GM23338 (cell line): ENCODE measurements around the gene OR10G7.

Source experiments
- CREB1 ChIP-seq: fragments of 250-450 bp; sonication (Bioruptor Pico); IDR thresholded peaks from 2 replicates; pipeline ENCODE4 v1.5.0; 2020; ENCODE audit warnings: low read depth, mild to moderate bottlenecking, moderate library complexity
- EZH2 ChIP-seq: fragments of 200-600 bp; sonication (generic); IDR thresholded peaks from one replicate; pipeline ENCODE4 v1.8.0; 2017; ENCODE audit warnings: antibody characterized with exemption, mild to moderate bottlenecking, low read depth; ENCODE audit not compliant: unreplicated experiment
- EZH2phosphoT487 ChIP-seq: fragments of 200-600 bp; sonication (generic); IDR thresholded peaks from one replicate; pipeline ENCODE4 v1.8.1; 2018; ENCODE audit warnings: antibody characterized with exemption; ENCODE audit not compliant: unreplicated experiment
- POLR2AphosphoS5 ChIP-seq: IDR thresholded peaks from 2 replicates; pipeline ENCODE4 v1.6.1; 2016; ENCODE audit warnings: antibody characterized with exemption, low read depth
- STAT1 ChIP-seq: IDR thresholded peaks from one replicate; pipeline ENCODE4 v1.6.1; 2016; ENCODE audit warnings: antibody characterized with exemption; ENCODE audit not compliant: unreplicated experiment
- TF ChIP-seq, protein P1 (sequence below): IDR thresholded peaks from one replicate; pipeline ENCODE4 v1.6.1; 2018; ENCODE audit warnings: antibody characterized with exemption; ENCODE audit not compliant: unreplicated experiment
- TF ChIP-seq, protein P2 (sequence below), 2 experiments: fragments of 200-600 bp in 1 of 2; sonication (generic) in 1 of 2; conservative IDR thresholded peaks; 2 replicates each; pipeline versions ENCODE4 v1.5.1 to v1.6.1; 2016 to 2017; ENCODE audit warnings: antibody characterized with exemption in 2 of 2, low read depth in 2 of 2, mild to moderate bottlenecking in 2 of 2, moderate library complexity in 1 of 2
- TF ChIP-seq, protein P3 (sequence below): IDR thresholded peaks from 2 replicates; pipeline ENCODE4 v1.6.1; 2016; ENCODE audit warnings: antibody characterized with exemption

DNA sequence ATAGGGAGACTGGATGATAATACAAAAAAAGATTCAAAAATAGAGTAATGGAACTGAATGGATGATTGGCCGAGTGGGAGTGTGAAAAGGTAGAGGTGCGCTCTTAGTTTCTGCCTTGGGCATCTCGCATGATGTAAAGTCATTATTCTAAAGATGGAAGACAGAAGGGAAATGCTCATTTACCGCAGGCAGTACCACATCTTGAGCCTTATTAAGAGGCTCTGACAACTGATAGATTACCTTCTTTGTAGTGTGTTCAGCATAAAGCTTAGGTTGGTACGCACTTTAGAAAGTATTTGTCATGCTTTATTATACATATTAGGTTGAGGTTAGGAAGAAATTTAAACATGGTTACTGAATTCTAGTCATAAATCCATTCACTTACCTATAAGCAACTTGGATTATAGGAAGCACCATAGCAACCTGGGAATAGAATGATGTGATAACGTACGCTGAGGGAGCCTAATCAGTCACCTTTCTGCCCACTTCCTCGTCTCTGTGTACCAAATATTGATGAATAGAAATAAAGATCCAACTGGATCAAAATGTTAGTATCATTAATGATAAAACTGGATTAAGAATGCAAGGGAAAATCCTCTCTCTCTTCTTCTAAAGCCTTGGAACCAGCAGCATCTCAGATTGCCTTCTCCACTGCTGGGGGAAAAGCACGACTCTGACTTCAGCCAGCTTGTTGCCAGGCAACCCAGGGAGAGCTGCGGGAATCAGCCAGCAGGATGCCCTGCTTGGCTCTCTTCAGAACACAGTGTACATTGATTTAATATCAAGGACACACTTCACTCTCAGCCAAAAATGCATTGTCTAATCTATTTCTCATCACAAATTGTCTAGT is 45.1 kb upstream of the OR10G7 start:
- TF ChIP-seq, protein P1, sequence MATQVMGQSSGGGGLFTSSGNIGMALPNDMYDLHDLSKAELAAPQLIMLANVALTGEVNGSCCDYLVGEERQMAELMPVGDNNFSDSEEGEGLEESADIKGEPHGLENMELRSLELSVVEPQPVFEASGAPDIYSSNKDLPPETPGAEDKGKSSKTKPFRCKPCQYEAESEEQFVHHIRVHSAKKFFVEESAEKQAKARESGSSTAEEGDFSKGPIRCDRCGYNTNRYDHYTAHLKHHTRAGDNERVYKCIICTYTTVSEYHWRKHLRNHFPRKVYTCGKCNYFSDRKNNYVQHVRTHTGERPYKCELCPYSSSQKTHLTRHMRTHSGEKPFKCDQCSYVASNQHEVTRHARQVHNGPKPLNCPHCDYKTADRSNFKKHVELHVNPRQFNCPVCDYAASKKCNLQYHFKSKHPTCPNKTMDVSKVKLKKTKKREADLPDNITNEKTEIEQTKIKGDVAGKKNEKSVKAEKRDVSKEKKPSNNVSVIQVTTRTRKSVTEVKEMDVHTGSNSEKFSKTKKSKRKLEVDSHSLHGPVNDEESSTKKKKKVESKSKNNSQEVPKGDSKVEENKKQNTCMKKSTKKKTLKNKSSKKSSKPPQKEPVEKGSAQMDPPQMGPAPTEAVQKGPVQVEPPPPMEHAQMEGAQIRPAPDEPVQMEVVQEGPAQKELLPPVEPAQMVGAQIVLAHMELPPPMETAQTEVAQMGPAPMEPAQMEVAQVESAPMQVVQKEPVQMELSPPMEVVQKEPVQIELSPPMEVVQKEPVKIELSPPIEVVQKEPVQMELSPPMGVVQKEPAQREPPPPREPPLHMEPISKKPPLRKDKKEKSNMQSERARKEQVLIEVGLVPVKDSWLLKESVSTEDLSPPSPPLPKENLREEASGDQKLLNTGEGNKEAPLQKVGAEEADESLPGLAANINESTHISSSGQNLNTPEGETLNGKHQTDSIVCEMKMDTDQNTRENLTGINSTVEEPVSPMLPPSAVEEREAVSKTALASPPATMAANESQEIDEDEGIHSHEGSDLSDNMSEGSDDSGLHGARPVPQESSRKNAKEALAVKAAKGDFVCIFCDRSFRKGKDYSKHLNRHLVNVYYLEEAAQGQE, result no peak
- TF ChIP-seq CREB1 (no peak), EZH2 (no peak), POLR2AphosphoS5 (no peak), STAT1 (no peak), EZH2phosphoT487 (no peak)
- TF ChIP-seq, protein P2, sequence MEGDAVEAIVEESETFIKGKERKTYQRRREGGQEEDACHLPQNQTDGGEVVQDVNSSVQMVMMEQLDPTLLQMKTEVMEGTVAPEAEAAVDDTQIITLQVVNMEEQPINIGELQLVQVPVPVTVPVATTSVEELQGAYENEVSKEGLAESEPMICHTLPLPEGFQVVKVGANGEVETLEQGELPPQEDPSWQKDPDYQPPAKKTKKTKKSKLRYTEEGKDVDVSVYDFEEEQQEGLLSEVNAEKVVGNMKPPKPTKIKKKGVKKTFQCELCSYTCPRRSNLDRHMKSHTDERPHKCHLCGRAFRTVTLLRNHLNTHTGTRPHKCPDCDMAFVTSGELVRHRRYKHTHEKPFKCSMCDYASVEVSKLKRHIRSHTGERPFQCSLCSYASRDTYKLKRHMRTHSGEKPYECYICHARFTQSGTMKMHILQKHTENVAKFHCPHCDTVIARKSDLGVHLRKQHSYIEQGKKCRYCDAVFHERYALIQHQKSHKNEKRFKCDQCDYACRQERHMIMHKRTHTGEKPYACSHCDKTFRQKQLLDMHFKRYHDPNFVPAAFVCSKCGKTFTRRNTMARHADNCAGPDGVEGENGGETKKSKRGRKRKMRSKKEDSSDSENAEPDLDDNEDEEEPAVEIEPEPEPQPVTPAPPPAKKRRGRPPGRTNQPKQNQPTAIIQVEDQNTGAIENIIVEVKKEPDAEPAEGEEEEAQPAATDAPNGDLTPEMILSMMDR (conservative IDR thresholded peaks at IDR 0.05; ENCODE audit: low read depth in 2 of 2), result no peak
- TF ChIP-seq, protein P3, sequence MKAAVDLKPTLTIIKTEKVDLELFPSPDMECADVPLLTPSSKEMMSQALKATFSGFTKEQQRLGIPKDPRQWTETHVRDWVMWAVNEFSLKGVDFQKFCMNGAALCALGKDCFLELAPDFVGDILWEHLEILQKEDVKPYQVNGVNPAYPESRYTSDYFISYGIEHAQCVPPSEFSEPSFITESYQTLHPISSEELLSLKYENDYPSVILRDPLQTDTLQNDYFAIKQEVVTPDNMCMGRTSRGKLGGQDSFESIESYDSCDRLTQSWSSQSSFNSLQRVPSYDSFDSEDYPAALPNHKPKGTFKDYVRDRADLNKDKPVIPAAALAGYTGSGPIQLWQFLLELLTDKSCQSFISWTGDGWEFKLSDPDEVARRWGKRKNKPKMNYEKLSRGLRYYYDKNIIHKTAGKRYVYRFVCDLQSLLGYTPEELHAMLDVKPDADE, result no peak
